OCI-LY1 (cell line): ENCODE results near the gene ELN.

ENCODE experiments used
- EZH2 ChIP-seq: fragments of 200-600 bp; sonication (generic), shearing (Covaris generic); IDR thresholded peaks from 2 replicates; pipeline ENCODE4 v1.8.0; 2017; ENCODE audit warnings: borderline replicate concordance, mixed run types, mild to moderate bottlenecking, antibody characterized with exemption, low read length, moderate library complexity, mixed read lengths
- TF ChIP-seq, protein P1 (sequence below): fragments of 200-600 bp; sonication (generic), shearing (Covaris generic); IDR thresholded peaks from 2 replicates; pipeline ENCODE4 v1.5.1; 2017; ENCODE audit warnings: mild to moderate bottlenecking, antibody characterized with exemption, low read length, moderate library complexity, mixed read lengths

DNA sequence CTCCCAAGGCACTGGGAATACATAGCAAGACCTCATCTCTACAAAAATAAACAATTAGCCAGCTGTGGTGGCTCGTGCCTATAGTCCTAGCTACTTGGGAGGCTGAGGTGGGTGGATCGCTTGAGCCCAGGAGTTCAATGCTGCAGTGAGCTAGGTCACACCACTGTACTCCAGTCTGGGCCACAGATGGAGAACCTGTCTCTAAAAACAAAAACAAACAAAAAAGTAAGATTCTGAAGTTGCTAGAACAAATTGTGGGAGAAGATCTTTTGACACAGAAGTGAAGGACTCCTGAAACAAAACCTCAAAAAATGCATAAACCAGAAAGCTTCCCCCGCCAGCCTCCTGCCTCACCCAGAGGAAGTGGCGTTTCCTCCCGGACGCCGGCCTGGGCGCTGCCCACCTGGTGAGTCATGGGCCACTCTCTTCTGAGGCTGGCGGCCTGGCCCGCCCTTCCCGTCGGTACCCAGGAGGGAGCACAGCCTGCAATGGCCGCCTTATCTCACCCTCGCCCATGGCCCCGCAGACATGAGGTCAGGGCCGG, 25.4 kb upstream of the ELN start:
- TF ChIP-seq, protein P1, sequence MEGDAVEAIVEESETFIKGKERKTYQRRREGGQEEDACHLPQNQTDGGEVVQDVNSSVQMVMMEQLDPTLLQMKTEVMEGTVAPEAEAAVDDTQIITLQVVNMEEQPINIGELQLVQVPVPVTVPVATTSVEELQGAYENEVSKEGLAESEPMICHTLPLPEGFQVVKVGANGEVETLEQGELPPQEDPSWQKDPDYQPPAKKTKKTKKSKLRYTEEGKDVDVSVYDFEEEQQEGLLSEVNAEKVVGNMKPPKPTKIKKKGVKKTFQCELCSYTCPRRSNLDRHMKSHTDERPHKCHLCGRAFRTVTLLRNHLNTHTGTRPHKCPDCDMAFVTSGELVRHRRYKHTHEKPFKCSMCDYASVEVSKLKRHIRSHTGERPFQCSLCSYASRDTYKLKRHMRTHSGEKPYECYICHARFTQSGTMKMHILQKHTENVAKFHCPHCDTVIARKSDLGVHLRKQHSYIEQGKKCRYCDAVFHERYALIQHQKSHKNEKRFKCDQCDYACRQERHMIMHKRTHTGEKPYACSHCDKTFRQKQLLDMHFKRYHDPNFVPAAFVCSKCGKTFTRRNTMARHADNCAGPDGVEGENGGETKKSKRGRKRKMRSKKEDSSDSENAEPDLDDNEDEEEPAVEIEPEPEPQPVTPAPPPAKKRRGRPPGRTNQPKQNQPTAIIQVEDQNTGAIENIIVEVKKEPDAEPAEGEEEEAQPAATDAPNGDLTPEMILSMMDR: no peak
- no peak for TF ChIP-seq EZH2
